Mesenchymal stem cell (in vitro differentiated cells and primary cell): Measurements from ENCODE around the gene NEXN. TPM values are rescaled to one million over a fixed set of nuclear protein-coding genes. Genes with fewer than 3 reads are reported as not detected.

Source experiments
- DNase-seq: peaks from one replicate; pipeline ENCODE4 v3.0.0-alpha.2; 2013
- H2AFZ ChIP-seq: one replicate; pipeline ENCODE4 v1.6.1; 2013; ENCODE audit warnings: low read depth, mild to moderate bottlenecking, control low read depth, inconsistent platforms, low read length, moderate library complexity
- H2AK5ac ChIP-seq: 2 replicates; pipeline ENCODE4 v1.6.1; 2013; ENCODE audit warnings: low read length, moderate library complexity, mild to moderate bottlenecking, inconsistent platforms; ENCODE audit not compliant: severe bottlenecking
- H2BK120ac ChIP-seq: one replicate; pipeline ENCODE4 v1.6.1; 2013; ENCODE audit warnings: low read depth, mild to moderate bottlenecking, inconsistent platforms, low read length, moderate library complexity
- H2BK12ac ChIP-seq, 2 experiments: one replicate each; pipeline ENCODE4 v1.6.1; 2013; ENCODE audit warnings: inconsistent platforms in 2 of 2, low read length in 2 of 2, mild to moderate bottlenecking in 2 of 2, moderate library complexity in 2 of 2, control low read depth in 1 of 2
- H2BK15ac ChIP-seq: one replicate; pipeline ENCODE4 v1.6.1; 2013; ENCODE audit warnings: mild to moderate bottlenecking, low read depth, inconsistent platforms; ENCODE audit not compliant: poor library complexity, severe bottlenecking
- H2BK5ac ChIP-seq: 2 replicates; pipeline ENCODE4 v1.6.1; 2013; ENCODE audit warnings: low read depth, mild to moderate bottlenecking, low read length, control low read depth, inconsistent platforms; ENCODE audit not compliant: poor library complexity, severe bottlenecking
- H3K14ac ChIP-seq, 2 experiments: one replicate each; pipeline ENCODE4 v1.6.1; 2013; ENCODE audit warnings: inconsistent platforms in 2 of 2, low read length in 2 of 2, control low read depth in 1 of 2, mild to moderate bottlenecking in 1 of 2, moderate library complexity in 1 of 2
- H3K18ac ChIP-seq, 2 experiments: one replicate each; pipeline ENCODE4 v1.6.1; 2013; ENCODE audit warnings: inconsistent platforms in 2 of 2, low read length in 2 of 2, control low read depth in 1 of 2, low read depth in 1 of 2, mild to moderate bottlenecking in 1 of 2
- H3K23ac ChIP-seq, 2 experiments: one replicate each; pipeline ENCODE4 v1.6.1; 2013; ENCODE audit warnings: inconsistent platforms in 2 of 2, low read length in 2 of 2, mild to moderate bottlenecking in 2 of 2, moderate library complexity in 2 of 2, control low read depth in 1 of 2
- H3K27ac ChIP-seq: 2 replicates; pipeline ENCODE4 v1.5.1; 2013; ENCODE audit warnings: mild to moderate bottlenecking, moderate library complexity, low read length, control low read depth, inconsistent platforms; ENCODE audit not compliant: poor library complexity, severe bottlenecking
- H3K27me3 ChIP-seq, 2 experiments: 2 replicates each; pipeline versions ENCODE4 v1.6.1 to v1.7.0; 2013; ENCODE audit warnings: low read length in 2 of 2, mild to moderate bottlenecking in 2 of 2, moderate library complexity in 2 of 2, control low read depth in 1 of 2, inconsistent platforms in 1 of 2; ENCODE audit not compliant: control insufficient read depth in 1 of 2, insufficient read depth in 1 of 2
- H3K36me3 ChIP-seq, 2 experiments: 2 replicates each; pipeline versions ENCODE4 v1.6.1 to v1.7.0; 2013; ENCODE audit warnings: low read length in 2 of 2, control low read depth in 1 of 2, inconsistent platforms in 1 of 2, low read depth in 1 of 2, mild to moderate bottlenecking in 1 of 2; ENCODE audit not compliant: insufficient read depth in 2 of 2, control insufficient read depth in 1 of 2
- H3K4ac ChIP-seq, 2 experiments: one replicate each; pipeline ENCODE4 v1.6.1; 2013; ENCODE audit warnings: inconsistent platforms in 2 of 2, low read length in 2 of 2, mild to moderate bottlenecking in 2 of 2, moderate library complexity in 2 of 2, control low read depth in 1 of 2, low read depth in 1 of 2
- H3K4me1 ChIP-seq: 2 replicates; pipeline ENCODE4 v1.6.1; 2013; ENCODE audit warnings: low read depth, low read length, control low read depth; ENCODE audit not compliant: control insufficient read depth, insufficient read depth
- H3K4me2 ChIP-seq: 2 replicates; pipeline ENCODE4 v1.6.1; 2013; ENCODE audit warnings: low read length, mild to moderate bottlenecking, inconsistent platforms; ENCODE audit not compliant: poor library complexity, severe bottlenecking
- H3K4me3 ChIP-seq, 2 experiments: 2 replicates each; pipeline versions ENCODE4 v1.5.1 to v1.7.0; 2013; ENCODE audit warnings: low read length in 2 of 2, mild to moderate bottlenecking in 2 of 2, control low read depth in 1 of 2, low read depth in 1 of 2; ENCODE audit not compliant: insufficient read depth in 1 of 2
- H3K79me1 ChIP-seq: replicated peaks from 2 replicates; pipeline ENCODE4 v1.6.1; 2013; ENCODE audit warnings: mild to moderate bottlenecking, control low read depth, low read length, inconsistent platforms; ENCODE audit not compliant: poor library complexity, severe bottlenecking
- H3K9ac ChIP-seq: 2 replicates; pipeline ENCODE4 v1.7.0; 2013; ENCODE audit warnings: mild to moderate bottlenecking, low read length, moderate library complexity
- H3K9me3 ChIP-seq: 2 replicates; pipeline ENCODE4 v1.7.0; 2013; ENCODE audit warnings: mild to moderate bottlenecking, low read length; ENCODE audit not compliant: control insufficient read depth
- H4K8ac ChIP-seq: one replicate; pipeline ENCODE4 v1.6.1; 2013; ENCODE audit warnings: inconsistent platforms, mild to moderate bottlenecking, low read length, moderate library complexity
- H4K91ac ChIP-seq: one replicate; pipeline ENCODE4 v1.6.1; 2013; ENCODE audit warnings: mild to moderate bottlenecking, low read length, inconsistent platforms
- WGBS: methylation state at CpG from one replicate; pipeline ENCODE4 v1.1.7; 2013; ENCODE audit warnings: mixed read lengths; 5-methylcytosine and 5-hydroxymethylcytosine counted together
- polyA plus RNA-seq, 2 experiments: library from polyadenylated mRNA; stranded (reverse); fragments of 200-250 nt; gene quantifications; one replicate each; pipeline ENCODE4 v1.2.3, GENCODE V29; 2013

NEXN gene
- polyA plus RNA-seq (2013, experiment 1 of 2), result 133 TPM
- 136 TPM for polyA plus RNA-seq (2013, experiment 2 of 2)

DNA sequence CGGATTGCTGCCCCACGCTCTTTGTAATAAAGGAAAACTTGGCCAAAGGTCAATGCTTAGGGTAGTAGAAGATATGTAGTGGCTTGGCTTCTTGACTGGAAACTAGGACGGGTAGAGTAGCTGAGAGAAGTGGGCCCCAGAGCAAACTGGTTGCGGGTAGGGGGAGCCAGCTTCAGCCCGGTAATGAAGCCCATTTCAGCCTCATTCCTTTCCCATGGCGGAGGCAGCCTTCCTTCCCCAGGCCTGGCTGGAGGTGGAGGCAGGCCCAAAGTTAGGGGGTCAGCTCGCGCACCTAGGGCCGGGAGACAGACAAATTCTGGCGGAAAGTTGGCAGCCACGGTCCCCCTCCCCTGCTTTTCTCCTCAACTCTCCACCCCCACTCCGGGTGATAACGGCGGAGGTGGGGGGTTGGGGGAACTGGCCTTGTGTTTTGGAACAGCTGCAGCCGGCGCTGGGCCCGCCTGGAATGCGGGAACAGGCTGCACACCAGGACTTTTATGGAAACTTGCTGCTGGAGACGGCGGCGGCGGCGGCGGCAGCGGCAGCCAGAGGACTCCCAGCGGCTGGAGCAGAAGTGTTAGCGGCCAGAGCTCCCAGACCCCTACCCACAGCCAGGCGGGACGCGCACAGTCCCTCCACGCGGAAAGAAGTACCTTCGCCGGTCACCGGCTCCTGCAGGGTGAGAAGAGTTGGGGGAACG is at the start of gene NEXN:
NEXN (plus strand) TSS at position 544 of the 700 bp plus-strand sequence. CDS start 27,483 bp downstream, outside the sequence.
- H3K27ac ChIP-seq, result peak within 1 kb of the TSS; percentile 99
- H4K8ac ChIP-seq, result peak within 1 kb of the TSS; percentile 72
- peak within 1 kb of the TSS; percentile 98 for H4K91ac ChIP-seq
- H3K4me1 ChIP-seq, result peaks cover 8% of the 10 kb centered on the region
- peak within 1 kb of the TSS; percentile 70 to 92 for H3K4me3 ChIP-seq
- peak within 1 kb of the TSS; percentile 99 for H3K9ac ChIP-seq
- H2AK5ac ChIP-seq, result peak within 1 kb of the TSS; percentile 88
- H3K4me2 ChIP-seq, result peak within 1 kb of the TSS; percentile 63
- H2BK12ac ChIP-seq, result peak within 1 kb of the TSS; percentile 65 to 97
- peak within 1 kb of the TSS; percentile 88 for H2BK120ac ChIP-seq
- H2BK5ac ChIP-seq, result peak within 1 kb of the TSS; percentile 96
- no peaks in the 10 kb centered on the region for H3K9me3 ChIP-seq
- peak within 1 kb of the TSS; percentile 100 for H2BK15ac ChIP-seq
- peak within 1 kb of the TSS; percentile 87 for H2AFZ ChIP-seq
- peak within 1 kb of the TSS in 1 of 2 experiments; percentile 35 for H3K23ac ChIP-seq
- peak within 1 kb of the TSS in 1 of 2 experiments; percentile 83 for H3K14ac ChIP-seq
- DNase-seq, result peak; percentile 87
- H3K79me1 ChIP-seq, result peaks cover 12% of the 10 kb centered on the region
- H3K27me3 ChIP-seq, result no peaks in the 10 kb centered on the region
- peak within 1 kb of the TSS; percentile 74 to 83 for H3K18ac ChIP-seq
- peaks cover 4 to 5% of the 10 kb centered on the region in 2 experiments for H3K36me3 ChIP-seq
- peak within 1 kb of the TSS; percentile 91 to 97 for H3K4ac ChIP-seq
- WGBS, result under 1% methylated on average over 16 of the region's 36 CpGs

DNA sequence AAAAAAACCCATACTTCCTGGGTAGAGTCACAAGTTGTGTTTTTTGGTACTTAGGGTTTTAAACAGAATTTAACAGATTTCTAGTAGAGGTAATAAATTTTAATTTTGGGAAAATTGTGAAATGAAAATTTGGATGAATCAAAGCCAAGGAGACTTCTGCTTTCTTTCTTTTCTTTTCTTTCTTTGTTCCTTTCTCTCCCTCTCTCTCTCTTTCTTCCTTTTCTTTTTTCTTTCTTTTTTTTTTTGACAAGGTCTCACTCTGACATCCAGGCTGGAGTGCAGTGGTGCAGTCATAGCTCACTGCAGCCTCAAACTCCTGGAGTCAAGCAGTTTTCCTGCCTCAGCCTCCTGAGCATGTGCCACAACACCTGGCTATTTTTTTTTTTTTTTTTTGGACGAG is 46.9 kb upstream of the NEXN start:
- H4K8ac ChIP-seq, result no peak overlapping the region

DNA sequence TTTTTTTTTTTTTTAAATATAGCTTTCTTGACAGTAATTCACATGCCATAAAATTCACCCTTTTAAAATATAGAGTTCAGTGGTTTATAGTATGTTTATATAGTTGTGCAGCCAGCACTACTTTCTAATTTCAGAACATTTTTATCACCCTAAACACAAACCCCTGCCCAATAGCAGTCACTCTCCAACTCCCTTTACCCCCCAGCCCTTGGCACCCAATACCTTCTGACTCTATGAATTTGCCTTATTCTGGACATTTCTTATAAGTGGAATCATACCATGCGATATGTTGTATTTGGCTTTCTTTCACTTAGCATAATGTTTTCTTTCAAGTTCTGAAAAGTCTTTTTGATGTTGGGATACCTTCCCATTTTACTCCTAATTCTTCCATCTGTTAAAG is 42.5 kb upstream of the NEXN start:
- Histone ChIP-seq H3K27me3 (no peaks in the 10 kb centered on the region), H2BK15ac (no peak overlapping the region), H2BK5ac (no peak overlapping the region), H2BK12ac (no peak overlapping the region), H3K4me2 (no peak overlapping the region), H2AK5ac (no peak overlapping the region), H3K4me3 (no peak overlapping the region), H3K4ac (no peak overlapping the region), H4K8ac (no peak overlapping the region), H3K23ac (no peak overlapping the region), H2BK120ac (no peak overlapping the region), H3K79me1 (peaks cover 4% of the 10 kb centered on the region), H3K9me3 (no peaks in the 10 kb centered on the region), H3K27ac (no peak overlapping the region), H3K18ac (no peak overlapping the region), H4K91ac (no peak overlapping the region), H3K36me3 (peaks cover 3 to 27% of the 10 kb centered on the region in 2 experiments), H3K14ac (no peak overlapping the region), H2AFZ (no peak overlapping the region), H3K9ac (no peak overlapping the region), H3K4me1 (no peaks in the 10 kb centered on the region)
- no peak for DNase-seq
- no CpG with 5 or more reads among the region's 1 CpG for WGBS

More for the DNA sequence above, 46.9 kb upstream of the NEXN start:
- no CpG with 5 or more reads among the region's 1 CpG for WGBS
- Histone ChIP-seq H3K27me3 (no peaks in the 10 kb centered on the region), H3K14ac (no peak overlapping the region), H3K4me1 (no peaks in the 10 kb centered on the region), H3K36me3 (peaks cover 9 to 31% of the 10 kb centered on the region in 2 experiments), H2BK12ac (no peak overlapping the region), H3K23ac (no peak overlapping the region), H4K91ac (no peak overlapping the region), H2BK5ac (no peak overlapping the region), H2BK120ac (no peak overlapping the region), H3K27ac (no peak overlapping the region), H3K18ac (no peak overlapping the region), H2AK5ac (no peak overlapping the region), H3K4me3 (no peak overlapping the region), H3K4ac (no peak overlapping the region), H3K4me2 (no peak overlapping the region), H3K9me3 (no peaks in the 10 kb centered on the region), H3K9ac (peak overlapping the region; percentile 39), H3K79me1 (peaks cover 9% of the 10 kb centered on the region), H2AFZ (no peak overlapping the region), H2BK15ac (no peak overlapping the region)
- DNase-seq, result no peak

DNA sequence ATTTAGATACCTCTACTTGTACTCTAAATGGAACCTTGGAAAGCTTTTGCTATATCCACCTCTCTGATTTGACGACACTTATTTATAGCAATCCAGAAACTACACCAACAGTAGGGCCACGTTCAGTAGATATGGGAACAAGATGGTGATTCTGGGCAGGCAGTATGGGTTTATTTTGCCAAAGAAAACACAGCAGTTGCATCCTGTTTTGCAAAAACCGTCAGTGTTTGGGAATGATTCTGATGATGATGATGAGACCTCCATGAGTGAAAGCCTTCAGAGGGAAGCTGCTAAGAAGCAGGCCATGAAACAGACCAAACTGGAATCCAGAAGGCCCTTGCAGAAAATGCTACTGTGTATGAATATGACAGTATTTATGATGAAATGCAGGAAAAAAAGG is 41.5 kb upstream of the NEXN start:
- H3K14ac ChIP-seq, result no peak overlapping the region
- H3K4ac ChIP-seq, result no peak overlapping the region
- peaks cover 4% of the 10 kb centered on the region for H3K79me1 ChIP-seq
- no peak overlapping the region for H2AFZ ChIP-seq
- H4K91ac ChIP-seq, result no peak overlapping the region
- no peak overlapping the region for H2BK120ac ChIP-seq
- no peak overlapping the region for H3K27ac ChIP-seq
- no peak overlapping the region for H2BK12ac ChIP-seq
- H3K36me3 ChIP-seq, result peaks cover 3 to 27% of the 10 kb centered on the region in 2 experiments
- no peak overlapping the region for H3K9ac ChIP-seq
- no peak overlapping the region for H2BK15ac ChIP-seq
- no peak overlapping the region for H2BK5ac ChIP-seq
- DNase-seq, result no peak
- no peak overlapping the region for H4K8ac ChIP-seq
- 97% methylated on average over 3 of the region's 3 CpGs for WGBS
- no peaks in the 10 kb centered on the region for H3K4me1 ChIP-seq
- H3K23ac ChIP-seq, result no peak overlapping the region
- H3K4me2 ChIP-seq, result no peak overlapping the region
- no peak overlapping the region for H2AK5ac ChIP-seq
- H3K4me3 ChIP-seq, result no peak overlapping the region
- H3K27me3 ChIP-seq, result no peaks in the 10 kb centered on the region
- H3K18ac ChIP-seq, result no peak overlapping the region
- no peaks in the 10 kb centered on the region for H3K9me3 ChIP-seq
